ENCODE measurements around the gene PCDHB4. TPM values are rescaled to one million over a fixed set of nuclear protein-coding genes. Genes with fewer than 3 reads are reported as not detected.
"Not testable (repeated sequence)": the region's sequence is repeated elsewhere in the genome, so short reads cannot be mapped to it uniquely, and the experiment has no call there.

PCDHB4 gene
- total and polyA plus RNA-seq, 10 of the 15 experiments (the other 5 are each of a cell fraction or from before 2014, with no cell fraction given) = not detected

GRCh38 chr5:141155540-141156374 lies 34.1 kb downstream of the PCDHB4 start (continued):
- TF ChIP-seq EP300 (IDR thresholded peaks at IDR 0.05; ENCODE audit: borderline replicate concordance in 1 of 2, control insufficient read depth in 1 of 2, low read depth in 2 of 2, low read length in 2 of 2) (no peak), TARDBP (IDR thresholded peaks at IDR 0.05; ENCODE audit: borderline replicate concordance) (no peak), NR2C2 (IDR thresholded peaks at IDR 0.05; ENCODE audit: borderline replicate concordance, control insufficient read depth, insufficient read length, low read depth) (no peak), TCF3 (IDR thresholded peaks at IDR 0.05; ENCODE audit: borderline replicate concordance, insufficient read depth, low read depth, low read length) (no peak)
- TF ChIP-seq, protein P1, sequence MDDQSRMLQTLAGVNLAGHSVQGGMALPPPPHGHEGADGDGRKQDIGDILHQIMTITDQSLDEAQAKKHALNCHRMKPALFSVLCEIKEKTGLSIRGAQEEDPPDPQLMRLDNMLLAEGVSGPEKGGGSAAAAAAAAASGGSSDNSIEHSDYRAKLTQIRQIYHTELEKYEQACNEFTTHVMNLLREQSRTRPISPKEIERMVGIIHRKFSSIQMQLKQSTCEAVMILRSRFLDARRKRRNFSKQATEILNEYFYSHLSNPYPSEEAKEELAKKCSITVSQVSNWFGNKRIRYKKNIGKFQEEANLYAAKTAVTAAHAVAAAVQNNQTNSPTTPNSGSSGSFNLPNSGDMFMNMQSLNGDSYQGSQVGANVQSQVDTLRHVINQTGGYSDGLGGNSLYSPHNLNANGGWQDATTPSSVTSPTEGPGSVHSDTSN (IDR thresholded peaks at IDR 0.05; ENCODE audit: insufficient replicate concordance, low read depth, low read length) = no peak

- H3K27ac ChIP-seq (ENCODE audit: control insufficient read depth, insufficient read depth); H4K20me1 ChIP-seq (ENCODE audit: control insufficient read depth, insufficient read depth); H3K9me3 ChIP-seq (replicated peaks; ENCODE audit: control insufficient read depth, insufficient read depth, low read length); H3K36me3 ChIP-seq (ENCODE audit: control insufficient read depth in 2 of 2, insufficient read depth in 2 of 2, low read length in 1 of 2); FAIRE-seq; in situ Hi-C loops (cut with MboI); H3K9ac ChIP-seq (ENCODE audit: control insufficient read depth, insufficient read depth, low read length); H3K27me3 ChIP-seq (replicated peaks in 1 of 2; ENCODE audit: control insufficient read depth in 2 of 2, insufficient read depth in 2 of 2, low read length in 1 of 2); DNase-seq (ENCODE audit: low read depth, low spot score); ATAC-seq; POLR2A ChIA-PET; H3K4me3 ChIP-seq; RAD21 ChIA-PET (ENCODE audit: unreplicated experiment); BruUV-seq (replicated peaks); CTCF ChIA-PET; H3K4me1 ChIP-seq (ENCODE audit: control insufficient read depth, insufficient read depth, low read length); intact Hi-C loops (cut with micrococcal nuclease; ENCODE audit: unreplicated experiment); SMC1A ChIA-PET (ENCODE audit: uncharacterized antibody, unreplicated experiment); H3K79me2 ChIP-seq (ENCODE audit: control insufficient read depth, insufficient read depth, low read length); H3K4me2 ChIP-seq (ENCODE audit: control insufficient read depth, insufficient read depth); H2AFZ ChIP-seq (ENCODE audit: control insufficient read depth, low read depth, low read length): not testable (repeated sequence)
- WGBS (ENCODE audit: insufficient coverage, insufficient replicate concordance, low lambda C conversion rate, missing lambda C conversion rate) = 74% methylated on average over 27 of the region's 38 CpGs
Observed at GRCh38 chr5:141157356-141157755, 35.7 kb downstream of the PCDHB4 start.

DNA sequence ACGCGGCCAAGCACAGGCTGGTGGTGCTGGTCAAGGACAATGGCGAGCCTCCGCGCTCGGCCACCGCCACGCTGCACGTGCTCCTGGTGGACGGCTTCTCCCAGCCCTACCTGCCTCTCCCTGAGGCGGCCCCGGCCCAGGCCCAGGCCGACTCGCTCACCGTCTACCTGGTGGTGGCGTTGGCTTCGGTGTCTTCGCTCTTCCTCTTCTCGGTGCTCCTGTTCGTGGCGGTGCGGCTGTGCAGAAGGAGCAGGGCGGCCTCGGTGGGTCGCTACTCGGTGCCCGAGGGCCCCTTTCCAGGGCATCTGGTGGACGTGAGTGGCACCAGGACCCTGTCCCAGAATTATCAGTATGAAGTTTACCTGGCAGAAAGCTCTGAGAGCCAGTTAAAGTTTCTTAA lies 36.3 kb downstream of the PCDHB4 start:
- in situ Hi-C loops (cut with MboI); H3K4me3 ChIP-seq; intact Hi-C loops (cut with micrococcal nuclease; ENCODE audit: unreplicated experiment); CTCF ChIA-PET; BruUV-seq (replicated peaks); H3K4me1 ChIP-seq (ENCODE audit: control insufficient read depth, insufficient read depth, low read length); H3K36me3 ChIP-seq (ENCODE audit: control insufficient read depth in 2 of 2, insufficient read depth in 2 of 2, low read length in 1 of 2); H3K27me3 ChIP-seq (replicated peaks in 1 of 2; ENCODE audit: control insufficient read depth in 2 of 2, insufficient read depth in 2 of 2, low read length in 1 of 2); DNase-seq (ENCODE audit: low read depth, low spot score); H3K79me2 ChIP-seq (ENCODE audit: control insufficient read depth, insufficient read depth, low read length); RAD21 ChIA-PET (ENCODE audit: unreplicated experiment); H3K9ac ChIP-seq (ENCODE audit: control insufficient read depth, insufficient read depth, low read length); H3K4me2 ChIP-seq (ENCODE audit: control insufficient read depth, insufficient read depth); FAIRE-seq; H3K9me3 ChIP-seq (replicated peaks; ENCODE audit: control insufficient read depth, insufficient read depth, low read length); H3K27ac ChIP-seq (ENCODE audit: control insufficient read depth, insufficient read depth); POLR2A ChIA-PET; SMC1A ChIA-PET (ENCODE audit: uncharacterized antibody, unreplicated experiment); ATAC-seq; H4K20me1 ChIP-seq (ENCODE audit: control insufficient read depth, insufficient read depth); H2AFZ ChIP-seq (ENCODE audit: control insufficient read depth, low read depth, low read length): not testable (repeated sequence)
- WGBS (ENCODE audit: insufficient coverage, insufficient replicate concordance, low lambda C conversion rate, missing lambda C conversion rate) = 78% methylated on average over 20 of the region's 28 CpGs
